Left lung (tissue), 10 donors: ENCODE data around the gene HOXC6. TPM values are rescaled to one million over a fixed set of nuclear protein-coding genes. Genes with fewer than 3 reads are reported as not detected.

Experiments used
- ATAC-seq: fragments of 200-7000 bp; cut with Tn5 transposase; one replicate; pipeline ENCODE4 v1.9.1; 2020; ENCODE audit warnings: moderate library complexity
- DNase-seq, 4 donors: peaks; one replicate each; pipeline ENCODE4 v3.0.0-alpha.2; 2013 to 2020
- H3K27ac ChIP-seq, 2 donors: fragments of 200-600 bp; sonication (generic) in 1 of 2; one replicate each; pipeline versions ENCODE4 v1.5.0 to v1.8.0; 2020 to 2021
- H3K27me3 ChIP-seq, 2 donors: fragments of 200-600 bp; sonication (generic) in 1 of 2; one replicate each; pipeline versions ENCODE4 v1.5.0 to v1.8.0; 2020 to 2021
- H3K36me3 ChIP-seq, 2 donors: fragments of 200-600 bp; sonication (generic) in 1 of 2; one replicate each; pipeline versions ENCODE4 v1.5.0 to v1.8.0; 2020 to 2021
- H3K4me1 ChIP-seq, 2 donors: fragments of 200-600 bp; one replicate each; pipeline ENCODE4 v1.8.0; 2021
- H3K4me3 ChIP-seq, 2 donors: fragments of 200-600 bp; sonication (generic) in 1 of 2; one replicate each; pipeline versions ENCODE4 v1.5.0 to v1.8.0; 2020 to 2021; ENCODE audit warnings: mild to moderate bottlenecking in 1 of 2
- H3K9me3 ChIP-seq, 2 donors: fragments of 200-600 bp; sonication (generic) in 1 of 2; one replicate each; pipeline versions ENCODE4 v1.5.0 to v1.8.0; 2020 to 2021
- CTCF ChIP-seq, 2 donors: fragments of 200-600 bp; sonication (generic) in 1 of 2; IDR thresholded peaks; one replicate each; pipeline versions ENCODE4 v1.5.0 to v1.8.0; 2021; ENCODE audit warnings: antibody characterized with exemption in 2 of 2
- intact Hi-C, 2 donors: fragments of 100-400 bp; cut with DNase I; formaldehyde crosslinking; loops; one replicate each; pipeline versions ENCODE4 v1.11.2 to v1.14.2; 2022
- polyA plus RNA-seq, 6 donors: library from polyadenylated mRNA; unstranded; fragments of 120-200 nt; gene quantifications; one replicate each; pipeline ENCODE4 v1.2.1, GENCODE V29; 2013; ENCODE audit not compliant: insufficient read length in 6 of 6
- total RNA-seq, 2 donors: library from RNA; stranded (reverse); fragmentation: NEBNext Ultra II Directional; extraction: Animal tissue kit (Norgen Biotek cat#: 25700); gene quantifications; one replicate each; pipeline ENCODE4 v1.2.1, GENCODE V29; 2021
- donor health status: DM: no; HTN: yes; CAD: no.
- donor health status: DM: no; HTN: no; CAD: no.

The HOXC6 gene
- total and polyA plus RNA-seq, 8 donors, result 0.93 to 3.2 (median 2.1) TPM

GRCh38 chr12:53991077-53991460, 37.2 kb upstream of the HOXC6 start:
- DNase-seq (no peak), ATAC-seq (no peak)
- no peaks in the 10 kb centered on the region for H3K36me3 ChIP-seq
- H3K27ac ChIP-seq, result no peak overlapping the region
- no peak for TF ChIP-seq CTCF (IDR thresholded peaks at IDR 0.05)
- no peak overlapping the region for H3K4me3 ChIP-seq
- intact Hi-C loops, result no loop called here
- H3K9me3 ChIP-seq, result no peaks in the 10 kb centered on the region
- peaks cover 100% of the 10 kb centered on the region in 2 donors for H3K27me3 ChIP-seq
- peaks cover 13 to 31% of the 10 kb centered on the region in 2 donors for H3K4me1 ChIP-seq

GRCh38 chr12:53992377-53992889, 35.8 kb upstream of the HOXC6 start:
- Histone ChIP-seq H3K4me3 (no peak overlapping the region), H3K36me3 (no peaks in the 10 kb centered on the region), H3K9me3 (no peaks in the 10 kb centered on the region), H3K27ac (no peak overlapping the region), H3K27me3 (peaks cover 100% of the 10 kb centered on the region in 2 donors), H3K4me1 (peaks cover 11 to 32% of the 10 kb centered on the region in 2 donors)
- no peak for ATAC-seq
- no peak for DNase-seq
- intact Hi-C loops, result no loop called here
- TF ChIP-seq CTCF (IDR thresholded peaks at IDR 0.05), result no peak

GRCh38 chr12:53993162-53994008, 34.9 kb upstream of the HOXC6 start:
- no peak overlapping the region for H3K27ac ChIP-seq
- TF ChIP-seq CTCF (IDR thresholded peaks at IDR 0.05), result no peak
- intact Hi-C loops, result no loop called here
- peaks cover 11 to 32% of the 10 kb centered on the region in 2 donors for H3K4me1 ChIP-seq
- H3K9me3 ChIP-seq, result no peaks in the 10 kb centered on the region
- no peaks in the 10 kb centered on the region for H3K36me3 ChIP-seq
- H3K4me3 ChIP-seq, result no peak overlapping the region
- DNase-seq (peak in 1 of 4 donors; percentile 2), ATAC-seq (no peak)
- H3K27me3 ChIP-seq, result peaks cover 100% of the 10 kb centered on the region in 2 donors

- Histone ChIP-seq H3K36me3 (no peaks in the 10 kb centered on the region), H3K4me3 (no peak overlapping the region), H3K27ac (no peak overlapping the region), H3K27me3 (peaks cover 100% of the 10 kb centered on the region in 2 donors), H3K9me3 (no peaks in the 10 kb centered on the region), H3K4me1 (peaks cover 11 to 32% of the 10 kb centered on the region in 2 donors)
- ATAC-seq (no peak), DNase-seq (peak in 1 of 4 donors; percentile 78)
- intact Hi-C loops, result no loop called here
- no peak for TF ChIP-seq CTCF (IDR thresholded peaks at IDR 0.05)
Observed at GRCh38 chr12:53994009-53994263, 34.3 kb upstream of the HOXC6 start.

- TF ChIP-seq CTCF (IDR thresholded peaks at IDR 0.05), result no peak
- H3K4me3 ChIP-seq, result no peak overlapping the region
- no peaks in the 10 kb centered on the region for H3K9me3 ChIP-seq
- no peaks in the 10 kb centered on the region for H3K36me3 ChIP-seq
- DNase-seq (no peak), ATAC-seq (no peak)
- peaks cover 100% of the 10 kb centered on the region in 2 donors for H3K27me3 ChIP-seq
- H3K4me1 ChIP-seq, result peaks cover 11 to 27% of the 10 kb centered on the region in 2 donors
- intact Hi-C loops, result no loop called here
- H3K27ac ChIP-seq, result no peak overlapping the region
Observed at GRCh38 chr12:53994264-53995001, 33.8 kb upstream of the HOXC6 start.
